Measurements from ENCODE around the gene BCL2L12.

The BCL2L12 gene

GRCh38 chr19:49696115-49696514 is 30.4 kb downstream of the BCL2L12 start:
- H3K27ac ChIP-seq = no peak overlapping the region
- TF ChIP-seq, protein P1, sequence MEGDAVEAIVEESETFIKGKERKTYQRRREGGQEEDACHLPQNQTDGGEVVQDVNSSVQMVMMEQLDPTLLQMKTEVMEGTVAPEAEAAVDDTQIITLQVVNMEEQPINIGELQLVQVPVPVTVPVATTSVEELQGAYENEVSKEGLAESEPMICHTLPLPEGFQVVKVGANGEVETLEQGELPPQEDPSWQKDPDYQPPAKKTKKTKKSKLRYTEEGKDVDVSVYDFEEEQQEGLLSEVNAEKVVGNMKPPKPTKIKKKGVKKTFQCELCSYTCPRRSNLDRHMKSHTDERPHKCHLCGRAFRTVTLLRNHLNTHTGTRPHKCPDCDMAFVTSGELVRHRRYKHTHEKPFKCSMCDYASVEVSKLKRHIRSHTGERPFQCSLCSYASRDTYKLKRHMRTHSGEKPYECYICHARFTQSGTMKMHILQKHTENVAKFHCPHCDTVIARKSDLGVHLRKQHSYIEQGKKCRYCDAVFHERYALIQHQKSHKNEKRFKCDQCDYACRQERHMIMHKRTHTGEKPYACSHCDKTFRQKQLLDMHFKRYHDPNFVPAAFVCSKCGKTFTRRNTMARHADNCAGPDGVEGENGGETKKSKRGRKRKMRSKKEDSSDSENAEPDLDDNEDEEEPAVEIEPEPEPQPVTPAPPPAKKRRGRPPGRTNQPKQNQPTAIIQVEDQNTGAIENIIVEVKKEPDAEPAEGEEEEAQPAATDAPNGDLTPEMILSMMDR (IDR thresholded peaks at IDR 0.05) = no peak
- TF ChIP-seq ZFX (IDR thresholded peaks at IDR 0.05; ENCODE audit: borderline replicate concordance) = no peak

- no peak for TF ChIP-seq ZFX (IDR thresholded peaks at IDR 0.05; ENCODE audit: borderline replicate concordance)
- TF ChIP-seq, protein P1 (IDR thresholded peaks at IDR 0.05) = no peak
- no peak overlapping the region for H3K27ac ChIP-seq
These were observed 31.1 kb downstream of the BCL2L12 start for GRCh38 chr19:49696865-49697264.

DNA sequence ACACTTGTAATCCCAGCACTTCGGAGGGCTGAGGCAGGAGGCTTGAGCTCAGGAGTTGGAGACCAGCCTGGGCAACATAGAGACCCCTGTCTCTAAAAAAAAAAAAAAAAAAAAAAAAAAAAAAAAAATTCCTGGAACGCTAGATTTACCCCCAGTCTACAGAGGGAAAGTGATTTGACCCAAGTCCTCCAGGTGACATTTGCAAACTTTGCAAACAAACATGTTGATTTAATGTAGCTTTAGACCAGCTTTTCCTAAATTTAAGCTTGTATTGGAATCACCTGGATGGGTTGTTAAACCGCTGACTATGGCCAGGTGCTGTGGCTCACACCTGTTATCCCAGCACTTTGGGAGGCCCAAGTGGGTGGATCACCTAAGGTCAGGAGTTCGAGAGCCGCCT is 33.6 kb downstream of the BCL2L12 start:
- no peak overlapping the region for H3K27ac ChIP-seq
- TF ChIP-seq, protein P1 (IDR thresholded peaks at IDR 0.05) = no peak
- no peak for TF ChIP-seq ZFX (IDR thresholded peaks at IDR 0.05; ENCODE audit: borderline replicate concordance)

- H3K27ac ChIP-seq = no peak overlapping the region
These were observed 34.8 kb downstream of the BCL2L12 start for GRCh38 chr19:49700563-49700962.

DNA sequence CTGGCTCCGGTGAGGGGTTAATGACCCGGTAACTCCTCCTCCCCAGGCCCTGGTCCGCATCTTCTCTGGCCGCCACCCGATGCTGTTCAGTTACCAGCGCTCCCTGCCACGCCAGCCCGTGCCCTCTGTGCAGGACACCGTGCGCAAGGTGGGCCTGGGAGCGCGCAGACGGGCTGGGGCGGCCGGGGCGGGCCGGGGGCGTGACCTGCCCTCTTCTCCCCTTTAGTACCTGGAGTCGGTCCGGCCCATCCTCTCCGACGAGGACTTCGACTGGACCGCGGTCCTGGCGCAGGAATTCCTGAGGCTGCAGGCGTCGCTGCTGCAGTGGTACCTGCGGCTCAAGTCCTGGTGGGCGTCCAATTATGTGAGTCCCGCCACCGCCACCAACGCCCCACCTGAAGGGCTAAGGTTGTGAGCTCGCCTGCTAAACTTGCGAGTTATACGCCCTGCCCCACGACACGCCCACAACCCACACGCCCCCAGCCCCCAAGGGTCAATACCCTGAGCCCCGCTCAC is 35.6 kb downstream of the BCL2L12 start:
- no peak overlapping the region for H3K27ac ChIP-seq
- TF ChIP-seq, protein P1 (IDR thresholded peaks at IDR 0.05) = no peak
- TF ChIP-seq ZFX (IDR thresholded peaks at IDR 0.05; ENCODE audit: borderline replicate concordance) = no peak

More at GRCh38 chr19:49700563-49700962, 34.8 kb downstream of the BCL2L12 start:
- TF ChIP-seq, protein P1 (IDR thresholded peaks at IDR 0.05) = no peak
- no peak for TF ChIP-seq ZFX (IDR thresholded peaks at IDR 0.05; ENCODE audit: borderline replicate concordance)

DNA sequence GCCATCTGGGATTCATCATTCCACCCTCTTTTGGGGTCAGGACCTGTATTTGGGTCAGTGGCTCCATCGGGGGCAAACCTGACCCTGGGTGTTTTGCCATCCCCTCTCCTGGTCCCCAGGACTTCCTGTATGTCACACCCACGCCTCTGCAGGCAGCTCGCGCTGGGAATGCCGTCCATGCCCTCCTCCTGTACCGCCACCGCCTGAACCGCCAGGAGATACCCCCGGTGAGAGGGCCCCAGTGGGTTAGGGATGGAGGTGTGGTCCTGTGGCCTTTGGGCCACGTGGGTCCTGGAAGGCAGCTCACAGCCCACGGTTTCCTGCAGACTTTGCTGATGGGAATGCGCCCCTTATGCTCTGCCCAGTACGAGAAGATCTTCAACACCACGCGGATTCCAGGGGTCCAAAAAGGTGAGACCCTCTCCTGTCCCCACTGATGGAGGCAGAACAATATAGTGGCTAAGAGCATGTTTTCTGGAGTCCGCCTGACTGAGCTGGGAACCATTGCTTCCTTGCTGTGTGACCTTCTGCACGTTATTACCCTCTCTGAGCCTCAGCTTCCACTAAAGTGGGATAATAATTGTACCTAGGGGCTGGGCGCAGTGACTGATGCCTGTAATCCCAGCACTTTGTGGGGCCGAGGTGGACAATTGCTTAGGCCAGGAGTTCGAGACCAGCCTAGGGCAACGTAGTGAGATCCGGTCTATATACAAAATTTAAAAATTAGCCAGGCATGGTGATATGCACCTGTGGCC is 39.3 kb downstream of the BCL2L12 start:
- TF ChIP-seq, protein P1 (IDR thresholded peaks at IDR 0.05) = no peak
- no peak for TF ChIP-seq ZFX (IDR thresholded peaks at IDR 0.05; ENCODE audit: borderline replicate concordance)
- no peak overlapping the region for H3K27ac ChIP-seq

GRCh38 chr19:49705919-49706318 is 40.2 kb downstream of the BCL2L12 start:
- no peak for TF ChIP-seq ZFX (IDR thresholded peaks at IDR 0.05; ENCODE audit: borderline replicate concordance)
- TF ChIP-seq, protein P1 (IDR thresholded peaks at IDR 0.05) = no peak

More at GRCh38 chr19:49705919-49706318, 40.2 kb downstream of the BCL2L12 start:
- H3K27ac ChIP-seq = no peak overlapping the region
